Measurements from ENCODE around the gene CALD1.

The CALD1 gene

DNA sequence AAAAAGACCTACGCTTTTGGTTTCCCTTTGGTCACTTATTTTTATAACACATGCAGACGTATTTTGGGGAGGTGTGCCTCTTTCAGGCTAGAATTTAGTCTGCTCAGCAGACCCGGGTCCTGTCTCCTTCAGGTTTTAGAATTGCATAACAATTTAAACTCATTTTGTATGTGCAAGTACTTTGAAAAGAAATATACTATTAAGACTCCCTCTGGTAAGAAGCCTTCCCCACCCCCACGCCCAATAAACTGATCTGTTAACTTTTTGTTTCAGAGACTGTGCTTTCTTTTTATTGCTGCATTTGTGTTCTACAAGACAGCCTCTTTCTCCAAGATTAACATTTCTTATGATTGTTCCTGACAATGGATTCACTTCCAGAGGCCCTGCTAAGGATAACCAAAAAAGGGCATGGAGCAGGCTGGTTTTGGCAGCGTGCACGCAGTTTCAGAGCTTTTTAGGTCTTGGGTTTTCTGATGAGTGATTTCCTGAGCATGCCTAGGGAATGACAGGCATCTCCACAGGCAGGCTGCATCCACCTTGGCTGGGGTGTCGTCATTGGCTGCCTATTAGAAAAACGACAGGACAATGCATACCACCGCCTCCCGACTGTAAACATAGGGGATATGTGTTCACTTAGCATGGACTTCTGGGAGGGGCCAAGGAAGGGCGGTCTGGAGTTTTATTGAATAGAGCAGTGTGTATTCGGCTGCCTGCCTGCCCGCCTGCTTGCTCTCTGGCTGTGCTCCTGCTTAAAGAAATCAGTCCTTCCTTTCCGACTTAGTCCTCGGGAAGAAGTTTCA, at the start of gene CALD1:
Gene CALD1 (plus strand): TSS at position 694 of the 800 bp plus-strand sequence. CDS start 88,100 bp downstream, outside the sequence.
- DNase-seq = no peak

DNA sequence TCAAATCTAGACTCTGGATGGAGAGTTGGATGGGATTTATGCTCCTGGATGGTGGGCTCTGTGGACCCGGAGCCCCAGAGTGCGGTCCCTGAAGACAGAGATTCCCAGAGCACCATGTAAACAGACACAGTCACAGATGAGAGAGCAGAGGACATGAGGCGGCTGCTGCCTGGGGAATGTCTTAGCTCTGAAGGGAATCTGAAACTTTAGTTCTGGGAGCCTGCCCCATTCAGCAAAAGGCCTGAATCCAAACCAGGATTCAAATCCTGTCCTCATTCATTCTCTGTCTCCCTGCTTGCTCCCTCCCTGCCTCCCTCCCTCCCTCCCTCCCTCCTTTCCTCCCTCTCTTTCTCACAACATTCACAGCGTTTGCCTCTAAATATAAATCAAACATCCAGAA, 49.5 kb upstream of the CALD1 start:
- no peak for DNase-seq

GRCh38 chr7:134730411-134730829, 49.0 kb upstream of the CALD1 start:
- no peak for DNase-seq

DNA sequence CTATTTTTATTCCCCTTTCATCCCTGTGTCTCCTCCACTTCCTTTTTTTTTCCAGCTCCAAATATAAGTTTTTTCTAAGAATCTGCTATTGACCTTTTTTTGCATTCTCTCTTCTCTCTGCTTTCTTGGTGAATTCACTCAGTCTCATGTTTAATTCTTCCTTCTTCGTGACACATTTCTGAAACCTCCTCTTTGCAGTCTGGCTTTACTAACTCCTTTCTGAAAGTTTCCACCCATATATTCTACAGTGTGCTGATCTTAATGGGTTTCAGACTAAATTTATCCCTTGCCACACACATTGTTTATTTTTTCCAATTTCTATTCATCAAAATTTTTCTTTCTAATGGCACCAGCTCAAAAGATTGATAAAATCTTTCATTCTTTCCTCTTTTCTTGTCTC, 47.8 kb upstream of the CALD1 start:
- DNase-seq = no peak

- DNase-seq = no peak
Measured at GRCh38 chr7:134732728-134733127, 46.7 kb upstream of the CALD1 start.

- DNase-seq = no peak
Measured at GRCh38 chr7:134736381-134736780, 43.1 kb upstream of the CALD1 start.

DNA sequence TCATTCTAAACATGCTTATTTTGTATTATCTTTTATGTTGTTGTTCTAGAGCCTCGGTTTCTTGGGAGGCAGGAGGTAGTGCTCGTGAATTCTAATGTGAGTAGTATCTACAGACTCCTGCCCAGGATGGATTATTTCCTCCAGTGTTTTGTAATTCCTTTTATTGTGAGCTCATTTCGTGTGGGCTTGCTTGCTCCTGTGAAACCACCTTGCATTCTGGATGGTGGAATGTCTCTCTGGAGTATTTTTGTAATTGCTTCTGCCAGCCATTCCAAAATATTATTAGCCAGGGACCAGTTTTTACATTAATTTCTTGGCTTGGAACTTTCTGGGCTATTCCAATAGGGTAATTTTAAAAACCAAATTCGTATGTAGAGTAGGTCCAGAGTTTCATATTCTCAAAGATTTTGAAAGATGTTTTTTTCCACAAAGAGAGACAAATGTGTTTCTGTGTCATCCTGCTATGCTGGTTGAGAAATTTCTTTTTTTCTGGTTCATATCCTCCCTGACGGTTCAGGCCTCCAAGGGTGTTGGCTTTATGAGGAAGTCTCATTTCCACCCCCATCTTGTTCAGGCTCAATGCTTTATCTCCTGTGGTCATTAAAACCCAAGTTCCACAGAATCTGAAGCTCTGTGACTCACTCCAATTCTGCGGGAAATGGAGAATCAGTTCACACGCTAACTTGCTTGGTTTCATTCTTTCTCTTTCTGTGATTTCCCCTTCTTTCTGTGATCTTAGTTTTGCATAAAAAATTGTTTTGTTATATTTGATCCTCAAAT, 41.7 kb upstream of the CALD1 start:
- no peak for DNase-seq

DNA sequence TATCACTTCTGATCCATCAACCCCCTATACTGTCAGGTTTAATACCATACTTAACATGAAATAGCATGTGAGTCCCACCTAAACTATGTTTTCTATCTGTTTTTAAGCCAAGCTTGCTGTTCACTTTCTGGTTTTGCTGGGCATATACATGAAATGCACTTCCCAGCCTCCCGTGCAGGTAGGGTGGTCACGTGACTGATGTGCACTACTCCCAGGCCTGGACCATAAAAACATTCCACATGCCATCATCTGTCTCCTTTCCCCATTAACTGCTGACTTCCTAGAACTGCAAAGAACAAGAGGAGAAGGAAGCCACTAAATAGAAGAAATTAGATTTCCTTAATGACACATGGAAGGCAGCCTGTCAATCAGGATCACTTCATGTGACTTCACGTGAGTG, 40.1 kb upstream of the CALD1 start:
- no peak for DNase-seq

DNA sequence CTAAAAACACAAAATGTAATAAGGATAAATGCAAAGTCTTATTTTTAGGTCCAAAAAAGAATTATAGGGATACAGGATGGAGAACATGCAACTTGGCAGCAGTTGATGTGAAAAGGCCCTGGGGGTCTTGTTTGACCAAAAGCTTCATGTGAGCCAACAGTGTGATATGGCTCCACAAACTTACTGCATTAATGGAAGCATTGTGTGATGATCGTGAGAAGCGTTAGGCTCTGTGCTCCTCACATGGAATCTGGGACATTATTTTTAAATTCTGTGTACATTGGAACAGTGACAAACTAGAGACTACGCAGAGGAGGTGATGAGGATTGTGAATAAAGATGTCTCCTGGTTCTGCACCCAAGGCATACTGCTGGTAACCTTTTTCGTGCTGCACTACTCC, 39.1 kb upstream of the CALD1 start:
- no peak for DNase-seq

DNA sequence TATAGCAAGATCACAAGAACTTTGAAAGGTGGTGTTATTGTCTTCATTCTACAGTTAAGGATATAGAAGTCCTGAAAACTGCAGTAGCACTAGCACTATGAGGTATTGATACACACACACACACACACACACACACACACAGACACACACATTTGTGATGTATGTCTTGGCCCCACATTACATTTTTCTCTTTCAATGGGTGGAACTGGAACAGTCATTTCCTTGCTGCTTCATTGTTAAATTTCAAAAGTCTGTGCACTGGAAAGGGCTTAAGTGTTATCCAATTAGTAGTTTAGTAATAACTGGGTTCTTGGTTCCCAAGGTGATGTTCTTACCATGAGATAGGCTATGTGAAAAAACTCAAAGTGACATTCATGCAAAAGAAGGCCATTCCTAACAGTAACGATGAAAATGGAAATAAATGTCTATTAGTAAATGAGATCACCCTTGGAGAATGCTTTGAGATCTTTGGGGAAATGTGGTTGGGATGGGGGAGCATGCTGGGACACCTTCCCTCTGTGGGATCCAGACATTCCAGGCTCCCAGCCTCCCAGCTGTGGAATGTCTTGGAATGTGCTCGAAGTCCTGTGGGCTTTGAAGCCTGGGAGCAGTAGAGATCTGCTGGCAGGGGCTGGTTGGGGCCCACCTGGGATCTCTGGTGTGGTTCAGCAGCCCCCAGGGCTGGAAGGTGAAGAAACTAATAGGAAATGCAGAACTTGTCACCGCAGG, 37.4 kb upstream of the CALD1 start:
- DNase-seq = no peak

DNA sequence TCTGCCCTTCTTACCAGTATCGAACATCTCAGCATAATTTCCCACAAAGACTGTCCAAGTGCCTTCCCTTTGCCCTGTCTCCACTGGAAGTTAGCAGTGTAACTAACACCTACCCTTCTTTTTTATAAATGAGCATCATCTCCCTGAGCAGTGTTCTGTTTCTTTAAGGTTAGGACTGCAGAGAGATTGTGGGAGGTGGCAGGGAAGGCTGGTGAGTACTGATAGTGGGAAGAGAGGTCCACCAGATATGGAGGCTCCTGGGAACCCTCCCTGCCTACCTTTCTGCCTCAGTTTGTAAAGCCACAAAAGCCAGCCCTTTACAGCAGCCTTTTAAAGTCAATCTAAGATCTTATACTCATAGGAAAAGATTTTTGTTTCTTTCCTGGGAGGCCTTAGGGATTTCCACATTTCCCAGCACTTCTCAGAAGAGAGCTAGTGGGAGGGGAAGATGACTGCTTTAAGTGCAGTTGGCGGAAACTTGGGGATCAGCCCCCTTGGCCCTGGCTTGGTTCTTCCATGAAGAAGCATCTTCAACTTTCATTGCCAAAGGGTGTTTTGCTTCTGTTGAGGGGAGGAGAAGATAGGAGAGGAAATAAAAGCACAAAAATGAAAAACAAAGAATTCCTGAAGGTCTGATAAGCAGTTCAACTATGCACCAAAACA, 36.6 kb upstream of the CALD1 start:
- no peak for DNase-seq

- no peak for DNase-seq
Measured at GRCh38 chr7:134744569-134744968, 34.9 kb upstream of the CALD1 start.

DNA sequence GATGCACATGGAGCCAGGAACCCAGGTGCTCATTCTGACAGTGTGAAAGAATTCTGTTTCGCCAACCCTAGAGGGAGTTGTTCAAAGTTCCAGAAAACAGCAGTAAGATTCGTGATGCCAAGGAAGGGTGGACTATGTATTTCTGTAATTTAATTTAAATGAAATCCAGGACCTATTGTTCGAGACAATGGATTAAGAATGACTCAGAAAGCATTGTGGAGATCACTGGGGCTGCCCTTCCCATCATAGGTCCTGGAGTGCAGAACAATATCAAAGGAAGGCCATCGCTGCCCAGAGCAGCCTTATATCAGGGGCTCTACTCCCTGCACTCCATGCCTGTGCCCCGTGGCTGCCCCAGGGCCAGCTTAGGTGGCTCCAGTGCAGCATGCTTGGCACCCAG, 32.1 kb upstream of the CALD1 start:
- DNase-seq = no peak

- DNase-seq = no peak
Measured at GRCh38 chr7:134750083-134751062, 29.1 kb upstream of the CALD1 start.

GRCh38 chr7:134752006-134752760, 27.3 kb upstream of the CALD1 start:
- DNase-seq = no peak

DNA sequence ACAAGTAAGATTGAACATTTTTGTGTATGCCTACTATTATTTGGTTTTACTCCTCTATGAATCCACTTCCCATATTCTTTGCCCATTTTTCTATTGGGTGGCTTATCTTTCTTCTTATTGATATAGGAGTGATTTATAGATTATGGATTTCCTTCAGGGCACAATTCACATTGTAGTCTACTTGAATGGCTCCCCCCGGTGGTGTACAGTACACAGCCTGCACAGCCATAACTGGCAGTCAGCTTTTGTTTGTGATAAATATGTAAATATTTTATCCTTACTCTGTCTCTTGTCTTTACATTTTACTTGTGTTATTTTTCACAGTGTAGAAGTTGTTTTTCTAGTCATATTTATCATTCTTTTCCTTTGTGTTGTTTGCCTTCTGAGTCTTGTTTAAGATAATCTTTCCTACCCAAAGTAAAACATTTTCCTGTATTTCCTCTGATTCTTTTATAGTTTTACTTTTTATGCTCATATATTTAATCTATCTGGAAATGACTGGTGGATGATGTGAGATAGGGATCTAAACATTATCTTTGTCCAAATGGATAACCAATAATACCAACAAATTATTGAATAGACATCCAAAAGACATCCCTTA, 23.9 kb upstream of the CALD1 start:
- DNase-seq = no peak

DNA sequence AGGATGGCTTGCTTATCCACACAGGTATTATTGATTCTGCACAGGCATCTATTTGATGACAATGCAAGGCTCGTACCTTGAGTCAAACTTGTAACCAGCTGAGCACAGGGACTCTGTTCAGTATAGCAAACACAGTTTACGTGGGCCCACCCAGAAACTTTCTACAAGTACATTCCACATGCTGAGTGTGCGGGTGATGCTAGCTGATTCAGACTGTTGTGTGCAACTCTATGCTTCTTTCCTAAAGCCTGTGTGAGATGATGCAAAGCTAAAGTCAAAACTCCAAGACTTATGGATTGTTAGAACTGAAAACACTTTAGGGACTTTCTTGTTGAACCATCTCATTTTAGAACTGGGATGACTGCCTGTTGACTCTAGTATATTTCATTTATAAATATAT, 21.5 kb upstream of the CALD1 start:
- no peak for DNase-seq

DNA sequence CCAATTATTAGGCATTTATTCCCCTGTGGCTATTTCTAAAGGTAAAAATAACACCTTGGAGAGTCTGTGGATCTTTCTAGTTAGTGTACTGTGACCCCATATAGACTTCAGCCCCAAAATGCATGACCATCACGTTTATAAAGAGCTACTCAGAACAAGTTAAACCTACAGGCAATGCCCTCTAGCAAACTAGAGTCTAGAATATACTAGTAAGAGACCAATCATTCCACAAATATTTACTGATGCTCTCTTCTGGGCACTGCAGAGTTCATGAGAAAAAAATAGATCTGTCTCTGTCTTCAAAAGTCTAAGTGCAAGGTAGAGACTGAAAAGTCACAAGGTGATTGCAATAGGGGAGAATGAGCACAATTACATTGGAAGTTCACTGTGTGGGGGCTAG, 20.5 kb upstream of the CALD1 start:
- DNase-seq = no peak

GRCh38 chr7:134761266-134761665, 18.2 kb upstream of the CALD1 start:
- no peak for DNase-seq

DNA sequence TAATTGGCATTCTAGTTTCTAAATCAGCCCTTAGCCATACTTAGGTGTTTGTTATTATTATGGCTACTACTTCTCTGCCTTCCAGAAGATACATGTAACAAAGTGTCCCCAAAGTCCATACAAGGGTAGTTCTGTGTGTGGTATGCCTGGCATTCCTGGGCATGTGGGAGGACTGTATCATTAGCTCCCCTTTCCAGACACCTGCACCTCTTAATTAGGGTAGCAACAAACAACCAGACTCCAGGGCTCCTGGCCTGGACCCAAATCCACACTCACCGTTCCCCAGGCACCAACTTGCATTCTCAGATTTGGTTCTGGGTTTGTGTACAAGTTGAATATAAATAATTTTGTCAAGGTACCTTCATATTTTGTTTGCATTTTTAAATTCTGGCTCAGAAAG, 15.5 kb upstream of the CALD1 start:
- DNase-seq = no peak

DNA sequence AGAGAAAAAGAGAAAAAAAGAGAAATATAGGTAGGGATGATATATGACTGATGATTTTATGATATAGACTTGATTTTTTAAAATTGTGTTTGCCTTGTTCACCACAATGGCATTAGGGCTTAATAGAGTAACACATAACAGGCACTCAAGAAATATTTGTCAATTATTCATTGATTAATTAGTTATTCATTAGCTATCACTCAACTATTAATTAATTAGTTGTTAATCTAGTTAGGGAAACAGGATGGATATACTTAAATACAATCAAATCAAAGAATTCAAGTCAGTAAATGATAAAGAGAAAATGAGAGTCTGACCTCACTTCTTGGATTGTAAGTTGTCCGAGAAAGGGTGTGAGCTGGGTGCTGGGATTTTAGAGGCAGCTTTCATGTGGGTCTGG, 15.1 kb upstream of the CALD1 start:
- no peak for DNase-seq

Data from GF-D8 (cell line).